ENCODE data around the gene ENOPH1.

GRCh38 chr4:82452026-82452425 is 21.6 kb downstream of the ENOPH1 start:
- TF ChIP-seq YY1 (IDR thresholded peaks at IDR 0.05; ENCODE audit: insufficient read depth, insufficient read length) (no peak), ZNF274 (IDR thresholded peaks at IDR 0.05; ENCODE audit: low read depth, low read length) (no peak), SUZ12 (IDR thresholded peaks at IDR 0.05; ENCODE audit: extremely low read depth, insufficient read depth, insufficient read length) (no peak)

All from NT2/D1 (cell line).